IPS-20b (cell line): ENCODE results near the gene DIDO1.

Experiments used
- H3K27ac ChIP-seq: one replicate; pipeline ENCODE4 v1.5.1; 2013; ENCODE audit warnings: low read length
- H3K27me3 ChIP-seq: 2 replicates; pipeline ENCODE4 v1.6.1; 2013; ENCODE audit warnings: mild to moderate bottlenecking, low read length, inconsistent platforms; ENCODE audit not compliant: insufficient read depth
- H3K36me3 ChIP-seq: 2 replicates; pipeline ENCODE4 v1.6.1; 2013; ENCODE audit warnings: low read depth, mild to moderate bottlenecking, inconsistent platforms, low read length, moderate library complexity; ENCODE audit not compliant: insufficient read depth
- H3K4me1 ChIP-seq: 2 replicates; pipeline ENCODE4 v1.6.1; 2013; ENCODE audit warnings: mild to moderate bottlenecking, control low read depth, inconsistent platforms, low read length, moderate library complexity; ENCODE audit not compliant: insufficient read depth
- H3K4me3 ChIP-seq: 2 replicates; pipeline ENCODE4 v1.5.1; 2013; ENCODE audit warnings: mild to moderate bottlenecking, low read length, inconsistent platforms
- H3K9ac ChIP-seq: 2 replicates; pipeline ENCODE4 v1.6.1; 2013; ENCODE audit warnings: low read depth, mild to moderate bottlenecking, inconsistent platforms, low read length, moderate library complexity
- H3K9me3 ChIP-seq: 2 replicates; pipeline ENCODE4 v1.6.1; 2013; ENCODE audit warnings: mild to moderate bottlenecking, low read depth, low read length, inconsistent platforms; ENCODE audit not compliant: insufficient read depth

The DIDO1 gene

GRCh38 chr20:62967628-62968351 is 41.5 kb upstream of the DIDO1 start:
- Histone ChIP-seq H3K9ac (no peak overlapping the region), H3K27me3 (peaks cover 16% of the 10 kb centered on the region), H3K36me3 (no peaks in the 10 kb centered on the region), H3K4me1 (no peaks in the 10 kb centered on the region), H3K4me3 (no peak overlapping the region), H3K27ac (no peak overlapping the region), H3K9me3 (no peaks in the 10 kb centered on the region)

GRCh38 chr20:62967149-62967501 is 40.8 kb upstream of the DIDO1 start:
- no peaks in the 10 kb centered on the region for H3K9me3 ChIP-seq
- no peak overlapping the region for H3K9ac ChIP-seq
- H3K36me3 ChIP-seq = no peaks in the 10 kb centered on the region
- peaks cover 10% of the 10 kb centered on the region for H3K27me3 ChIP-seq
- H3K4me1 ChIP-seq = no peaks in the 10 kb centered on the region
- no peak overlapping the region for H3K4me3 ChIP-seq
- no peak overlapping the region for H3K27ac ChIP-seq

DNA sequence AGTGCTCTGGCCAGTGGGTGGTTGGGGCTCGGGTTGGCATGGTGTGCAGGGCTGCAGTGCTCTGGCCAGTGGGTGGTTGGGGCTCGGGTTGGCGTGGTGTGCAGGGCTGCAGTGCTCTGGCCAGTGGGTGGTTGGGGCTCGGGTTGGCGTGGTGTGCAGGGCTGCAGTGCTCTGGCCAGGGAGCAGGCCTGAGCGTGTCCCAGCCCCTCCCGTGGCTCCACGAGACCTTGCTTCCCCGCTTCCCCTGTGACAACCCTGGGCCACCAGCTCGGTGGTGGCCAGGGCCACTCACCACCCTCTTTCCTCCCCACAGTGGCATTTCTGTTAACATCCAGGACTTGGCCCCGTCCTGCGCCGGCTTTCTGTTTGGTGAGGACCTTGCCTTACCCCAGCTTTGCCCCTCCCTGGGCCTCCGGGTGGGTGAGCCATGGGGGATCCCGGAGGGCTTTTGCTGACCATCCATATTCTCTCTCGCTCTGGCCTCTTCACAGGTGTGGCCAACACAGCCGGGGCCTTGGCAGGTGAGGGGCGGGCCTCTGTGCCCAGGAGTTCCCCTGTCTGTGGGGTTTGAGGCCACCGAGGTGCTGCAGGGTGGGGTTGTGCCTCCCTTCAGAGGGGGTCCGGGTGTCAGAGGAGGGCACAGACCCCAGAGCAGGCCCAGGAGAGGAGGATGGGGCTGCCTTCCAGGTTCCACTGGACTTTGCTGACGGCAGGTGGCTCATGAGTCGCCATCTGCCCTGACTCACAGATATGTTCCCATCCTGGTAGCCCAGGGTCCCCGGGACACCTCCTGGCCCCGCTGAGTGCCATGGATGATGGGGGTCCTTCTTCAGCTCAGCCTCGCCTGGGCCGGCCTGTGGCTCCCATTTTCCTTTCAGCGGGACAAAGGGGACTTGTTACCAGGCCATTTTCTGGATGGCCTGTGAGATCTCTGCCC is 40.2 kb upstream of the DIDO1 start:
- Histone ChIP-seq H3K36me3 (no peaks in the 10 kb centered on the region), H3K4me1 (no peaks in the 10 kb centered on the region), H3K9me3 (no peaks in the 10 kb centered on the region), H3K27me3 (0 out of 2 replicates have a peak, but pooled peaks cover 3% of the 10 kb centered on the region), H3K4me3 (no peak overlapping the region), H3K9ac (no peak overlapping the region), H3K27ac (no peak overlapping the region)

- Histone ChIP-seq H3K36me3 (no peaks in the 10 kb centered on the region), H3K4me3 (no peak overlapping the region), H3K27ac (no peak overlapping the region), H3K4me1 (no peaks in the 10 kb centered on the region), H3K9me3 (no peaks in the 10 kb centered on the region), H3K9ac (no peak overlapping the region), H3K27me3 (no peaks in the 10 kb centered on the region)
Observed at GRCh38 chr20:62965363-62965771, 39.1 kb upstream of the DIDO1 start.

DNA sequence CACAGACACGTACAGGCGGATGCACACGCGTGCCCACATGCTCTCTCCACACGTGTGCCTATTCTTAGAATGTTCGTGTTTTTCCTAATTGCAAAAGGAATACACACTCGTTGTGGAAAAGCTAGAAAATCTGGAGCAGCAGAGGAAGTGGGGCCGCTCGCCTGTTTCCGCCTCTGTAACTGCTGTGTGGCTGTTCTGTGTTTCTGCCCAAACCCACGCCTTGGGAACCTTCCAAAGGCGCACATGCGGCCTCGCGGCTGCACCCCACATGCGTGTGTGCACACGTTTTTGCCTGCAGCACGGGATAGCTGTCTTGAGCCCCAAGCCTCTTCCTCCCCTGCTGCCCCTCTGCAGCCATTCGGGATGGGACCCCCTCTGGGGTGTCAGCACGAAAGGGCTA is 38.4 kb upstream of the DIDO1 start:
- H3K36me3 ChIP-seq = no peaks in the 10 kb centered on the region
- H3K9ac ChIP-seq = no peak overlapping the region
- no peak overlapping the region for H3K27ac ChIP-seq

GRCh38 chr20:62963614-62964397 is 37.5 kb upstream of the DIDO1 start:
- H3K27ac ChIP-seq = no peak overlapping the region
- no peaks in the 10 kb centered on the region for H3K36me3 ChIP-seq
- H3K9ac ChIP-seq = no peak overlapping the region
- H3K9me3 ChIP-seq = no peaks in the 10 kb centered on the region
- H3K4me3 ChIP-seq = no peak overlapping the region
- H3K4me1 ChIP-seq = no peaks in the 10 kb centered on the region
- no peaks in the 10 kb centered on the region for H3K27me3 ChIP-seq

More for the DNA sequence above, 38.4 kb upstream of the DIDO1 start:
- Histone ChIP-seq H3K27me3 (no peaks in the 10 kb centered on the region), H3K4me1 (no peaks in the 10 kb centered on the region), H3K9me3 (no peaks in the 10 kb centered on the region), H3K4me3 (no peak overlapping the region)

- no peak overlapping the region for H3K9ac ChIP-seq
- H3K36me3 ChIP-seq = 0 out of 2 replicates have a peak, but pooled peaks cover under 1% of the 10 kb centered on the region
- no peaks in the 10 kb centered on the region for H3K4me1 ChIP-seq
- no peaks in the 10 kb centered on the region for H3K9me3 ChIP-seq
- no peak overlapping the region for H3K4me3 ChIP-seq
- H3K27ac ChIP-seq = no peak overlapping the region
- no peaks in the 10 kb centered on the region for H3K27me3 ChIP-seq
Observed at GRCh38 chr20:62962891-62963613, 36.7 kb upstream of the DIDO1 start.

GRCh38 chr20:62962221-62962879 is 36.0 kb upstream of the DIDO1 start:
- H3K27me3 ChIP-seq = no peaks in the 10 kb centered on the region
- H3K27ac ChIP-seq = no peak overlapping the region
- H3K4me1 ChIP-seq = no peaks in the 10 kb centered on the region

GRCh38 chr20:62961799-62962198 is 35.5 kb upstream of the DIDO1 start:
- H3K9ac ChIP-seq = no peak overlapping the region
- no peak overlapping the region for H3K4me3 ChIP-seq
- peaks cover 11% of the 10 kb centered on the region; the same call in 1 of the 2 replicates for H3K36me3 ChIP-seq
- no peaks in the 10 kb centered on the region for H3K27me3 ChIP-seq
- no peak overlapping the region for H3K27ac ChIP-seq
- H3K4me1 ChIP-seq = no peaks in the 10 kb centered on the region
- no peaks in the 10 kb centered on the region for H3K9me3 ChIP-seq

More at GRCh38 chr20:62962221-62962879, 36.0 kb upstream of the DIDO1 start:
- Histone ChIP-seq H3K9me3 (no peaks in the 10 kb centered on the region), H3K4me3 (no peak overlapping the region), H3K36me3 (peaks cover 7% of the 10 kb centered on the region; the same call in 1 of the 2 replicates), H3K9ac (no peak overlapping the region)

DNA sequence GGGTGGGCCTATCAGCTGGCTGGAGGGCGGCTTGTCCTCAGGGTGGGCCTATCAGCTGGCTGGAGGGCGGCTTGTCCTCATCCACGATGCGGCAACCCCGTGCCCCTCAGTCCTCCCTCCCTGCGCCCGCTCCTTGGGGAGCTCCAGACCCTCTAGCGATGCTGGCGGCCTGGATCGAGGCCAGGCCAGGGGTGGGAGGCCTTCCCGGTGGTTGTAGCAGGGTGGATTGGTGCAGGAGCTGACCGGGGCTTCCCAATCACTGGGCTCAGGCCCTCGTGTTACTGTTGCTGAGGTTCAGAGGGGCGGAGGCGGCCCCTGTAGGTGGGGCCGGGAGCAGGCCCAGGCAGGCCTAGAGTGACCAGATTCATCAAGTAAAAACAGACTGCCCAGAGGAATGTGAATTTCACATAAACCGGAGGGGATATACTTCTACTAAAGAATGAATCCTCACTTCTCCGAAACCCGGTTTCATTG is 35.0 kb upstream of the DIDO1 start:
- no peak overlapping the region for H3K9ac ChIP-seq
- peaks cover 11% of the 10 kb centered on the region; the same call in 1 of the 2 replicates for H3K36me3 ChIP-seq
- H3K9me3 ChIP-seq = no peaks in the 10 kb centered on the region
- H3K27ac ChIP-seq = no peak overlapping the region
- H3K27me3 ChIP-seq = no peaks in the 10 kb centered on the region
- no peaks in the 10 kb centered on the region for H3K4me1 ChIP-seq
- no peak overlapping the region for H3K4me3 ChIP-seq
